OCI-LY7 (cell line): ENCODE measurements around the gene TMEM161A.

Experiments used
- CTCF ChIP-seq: fragments of 200-600 bp; sonication (generic); conservative IDR thresholded peaks from 2 replicates; pipeline ENCODE4 v1.5.1; 2014; ENCODE audit warnings: mild to moderate bottlenecking, antibody characterized with exemption, low read length, moderate library complexity, mixed read lengths
- EZH2phosphoT487 ChIP-seq: fragments of 200-600 bp; sonication (generic); IDR thresholded peaks from 2 replicates; pipeline ENCODE4 v1.6.1; 2018; ENCODE audit warnings: low read depth, borderline replicate concordance, mild to moderate bottlenecking, mixed run types, antibody characterized with exemption, low read length, moderate library complexity, mixed read lengths

GRCh38 chr19:19087676-19088075, 50.6 kb downstream of the TMEM161A start:
- no peak for TF ChIP-seq CTCF
- TF ChIP-seq EZH2phosphoT487: no peak
